Left kidney (tissue), 8 donors: ENCODE measurements around the gene ACAP3. TPM values are rescaled to one million over a fixed set of nuclear protein-coding genes. Genes with fewer than 3 reads are reported as not detected.

Experiments
- DNase-seq: peaks from one replicate; pipeline ENCODE4 v3.0.0-alpha.2; 2013
- long read RNA-seq, 8 donors: transcript quantifications; one replicate each; lab custom pipeline, GENCODE V29; 2026
- polyA plus RNA-seq: library from polyadenylated mRNA; unstranded; fragments of 120-200 nt; gene quantifications from one replicate; pipeline ENCODE4 v1.2.1, GENCODE V29; 2013; ENCODE audit not compliant: insufficient read length

The ACAP3 gene, protein sequence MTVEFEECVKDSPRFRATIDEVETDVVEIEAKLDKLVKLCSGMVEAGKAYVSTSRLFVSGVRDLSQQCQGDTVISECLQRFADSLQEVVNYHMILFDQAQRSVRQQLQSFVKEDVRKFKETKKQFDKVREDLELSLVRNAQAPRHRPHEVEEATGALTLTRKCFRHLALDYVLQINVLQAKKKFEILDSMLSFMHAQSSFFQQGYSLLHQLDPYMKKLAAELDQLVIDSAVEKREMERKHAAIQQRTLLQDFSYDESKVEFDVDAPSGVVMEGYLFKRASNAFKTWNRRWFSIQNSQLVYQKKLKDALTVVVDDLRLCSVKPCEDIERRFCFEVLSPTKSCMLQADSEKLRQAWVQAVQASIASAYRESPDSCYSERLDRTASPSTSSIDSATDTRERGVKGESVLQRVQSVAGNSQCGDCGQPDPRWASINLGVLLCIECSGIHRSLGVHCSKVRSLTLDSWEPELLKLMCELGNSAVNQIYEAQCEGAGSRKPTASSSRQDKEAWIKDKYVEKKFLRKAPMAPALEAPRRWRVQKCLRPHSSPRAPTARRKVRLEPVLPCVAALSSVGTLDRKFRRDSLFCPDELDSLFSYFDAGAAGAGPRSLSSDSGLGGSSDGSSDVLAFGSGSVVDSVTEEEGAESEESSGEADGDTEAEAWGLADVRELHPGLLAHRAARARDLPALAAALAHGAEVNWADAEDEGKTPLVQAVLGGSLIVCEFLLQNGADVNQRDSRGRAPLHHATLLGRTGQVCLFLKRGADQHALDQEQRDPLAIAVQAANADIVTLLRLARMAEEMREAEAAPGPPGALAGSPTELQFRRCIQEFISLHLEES
- polyA plus RNA-seq = 25.2 TPM
- long read RNA-seq, donor 1, partial matches to known transcripts = 0 of 1 reads
- long read RNA-seq, donor 1, other reads (novel, unspliced or antisense) = 0 of 1 reads
- long read RNA-seq, donor 2, partial matches to known transcripts = 14 of 15 reads
- long read RNA-seq, donor 2, other reads (novel, unspliced or antisense) = 0 of 15 reads
- long read RNA-seq, donor 3, partial matches to known transcripts = 5 of 14 reads
- long read RNA-seq, donor 3, other reads (novel, unspliced or antisense) = 8 of 14 reads
- long read RNA-seq, donor 4 = 0 reads
- long read RNA-seq, donor 5, partial matches to known transcripts = 12 of 18 reads
- long read RNA-seq, donor 5, other reads (novel, unspliced or antisense) = 6 of 18 reads
- long read RNA-seq, donor 6 = 0 reads
- long read RNA-seq, donor 7, partial matches to known transcripts = 0 of 7 reads
- long read RNA-seq, donor 7, other reads (novel, unspliced or antisense) = 7 of 7 reads
- long read RNA-seq, donor 8, partial matches to known transcripts = 0 of 1 reads
- long read RNA-seq, donor 8, other reads (novel, unspliced or antisense) = 0 of 1 reads

DNA sequence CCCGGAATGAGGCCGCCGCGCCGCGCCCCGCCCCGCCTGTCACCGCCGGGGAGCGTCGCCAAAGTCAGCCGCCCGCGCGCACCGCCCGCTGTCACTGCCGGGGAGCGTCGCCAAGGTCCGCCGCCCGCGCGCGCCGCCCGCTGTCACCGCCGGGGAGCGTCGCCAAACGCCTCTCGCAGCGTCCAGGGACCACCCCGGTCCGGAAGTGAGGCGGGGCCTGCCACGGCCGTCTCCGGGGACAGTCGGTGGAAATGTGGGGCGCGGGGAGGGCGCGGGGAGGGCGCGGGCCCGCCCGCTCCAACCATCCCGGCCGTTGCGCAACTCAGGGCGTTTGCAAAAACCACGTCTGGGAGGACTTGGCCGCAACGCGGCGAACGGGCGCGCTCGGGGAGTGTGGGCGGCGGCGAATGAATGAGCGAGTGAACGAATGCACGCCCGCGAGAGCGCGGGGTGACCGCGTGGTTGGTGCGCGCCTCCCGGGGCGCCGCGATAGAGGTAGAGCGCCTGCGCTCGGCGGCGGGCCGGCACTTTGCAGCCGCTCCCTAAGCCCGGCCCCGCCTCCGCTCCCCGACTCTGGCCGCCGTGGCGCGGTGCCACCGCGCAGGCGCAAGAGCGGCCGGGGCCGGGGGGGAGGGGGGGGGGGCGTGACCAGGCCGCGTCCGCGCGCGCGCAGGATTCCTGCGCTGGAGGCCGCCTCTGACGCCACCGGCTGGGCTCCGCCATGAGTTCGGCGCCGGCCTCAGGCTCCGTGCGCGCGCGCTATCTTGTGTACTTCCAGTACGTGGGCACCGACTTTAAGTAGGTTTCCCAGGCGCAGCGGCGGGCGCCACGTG, at the start of gene ACAP3, which contains the start of gene PUSL1:
Gene ACAP3, minus strand, starts transcription at position 8 of the 833 bp plus-strand sequence. CDS start 115 bp downstream, outside the sequence.
Gene PUSL1, plus strand, starts transcription at position 675 of the 833 bp plus-strand sequence. Its CDS starts 47 bp downstream, at position 722.
- DNase-seq = peak; percentile 86

- no peak for DNase-seq
These were observed 49.2 kb upstream of the ACAP3 start for GRCh38 chr1:1356796-1357401.

GRCh38 chr1:1356166-1356795, 48.6 kb upstream of the ACAP3 start:
- no peak for DNase-seq

DNA sequence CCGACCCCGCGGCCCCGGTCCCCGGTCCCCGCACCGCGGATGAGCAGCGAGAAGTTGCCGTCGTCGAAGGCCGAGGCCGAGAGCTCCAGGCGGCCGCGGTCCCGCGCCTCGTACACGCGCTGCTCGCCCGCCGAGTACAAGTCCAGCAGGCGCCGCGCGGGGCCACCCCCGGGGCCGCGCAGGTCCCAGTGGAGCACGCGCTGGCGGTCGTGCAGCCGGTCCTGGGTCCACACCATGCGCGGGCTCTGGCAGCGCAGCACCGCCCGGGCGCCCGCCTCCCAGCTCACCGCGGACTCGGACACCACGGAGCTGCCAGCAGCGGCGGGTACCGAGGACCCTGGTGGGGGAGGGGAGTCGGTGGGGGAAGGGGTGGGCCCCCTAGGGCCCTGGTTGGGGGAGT, 47.7 kb upstream of the ACAP3 start:
- no peak for DNase-seq

DNA sequence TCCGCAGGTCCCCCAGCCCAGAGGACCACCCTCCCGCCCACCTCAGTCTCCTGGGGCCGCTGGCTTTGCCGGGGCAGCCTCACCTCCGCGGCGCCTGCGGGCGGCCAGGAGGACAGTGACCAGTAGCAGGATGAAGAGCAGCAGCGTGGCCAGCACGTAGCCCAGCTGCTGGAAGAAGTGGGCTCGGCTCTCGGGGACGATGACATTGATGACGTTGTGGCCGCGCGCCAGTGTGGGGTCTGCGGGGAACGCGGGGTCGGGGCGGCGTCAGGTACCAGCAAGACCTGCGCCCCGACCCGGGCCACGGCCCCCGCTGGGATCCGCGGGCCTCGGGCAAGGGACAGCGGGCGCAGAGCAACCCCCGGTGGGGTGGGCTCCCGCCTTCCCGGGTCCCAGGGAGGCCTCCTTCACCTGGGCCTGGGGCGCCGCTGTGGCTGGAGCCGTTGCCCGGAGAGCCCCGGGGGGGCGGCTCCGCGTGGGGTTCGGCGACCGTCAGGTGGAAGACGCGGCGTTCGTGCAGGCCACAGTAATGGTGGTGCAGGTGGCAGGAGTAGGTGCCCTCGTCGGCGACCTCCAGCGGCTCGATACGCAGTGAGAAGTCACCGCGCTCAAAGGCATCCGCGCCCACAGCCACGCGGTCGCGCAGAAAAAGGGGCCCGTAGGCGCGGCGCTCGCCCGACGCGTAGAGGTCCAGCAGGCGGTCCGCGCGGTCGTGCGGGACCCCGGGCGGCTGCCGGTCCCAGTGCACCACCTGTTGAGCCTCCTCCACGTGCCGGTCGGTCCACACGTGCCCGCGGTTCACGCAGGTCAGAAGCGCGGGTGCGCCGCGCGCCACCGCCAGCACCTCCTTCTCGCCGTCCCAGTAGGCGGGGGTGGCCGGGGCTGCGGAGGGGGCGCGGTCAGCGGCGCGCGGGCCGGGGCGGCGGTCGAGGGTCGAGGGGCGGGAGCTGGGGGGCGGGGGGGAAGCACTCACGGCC, 46.8 kb upstream of the ACAP3 start:
- no peak for DNase-seq

GRCh38 chr1:1353389-1354151, 45.8 kb upstream of the ACAP3 start:
- DNase-seq = no peak

DNA sequence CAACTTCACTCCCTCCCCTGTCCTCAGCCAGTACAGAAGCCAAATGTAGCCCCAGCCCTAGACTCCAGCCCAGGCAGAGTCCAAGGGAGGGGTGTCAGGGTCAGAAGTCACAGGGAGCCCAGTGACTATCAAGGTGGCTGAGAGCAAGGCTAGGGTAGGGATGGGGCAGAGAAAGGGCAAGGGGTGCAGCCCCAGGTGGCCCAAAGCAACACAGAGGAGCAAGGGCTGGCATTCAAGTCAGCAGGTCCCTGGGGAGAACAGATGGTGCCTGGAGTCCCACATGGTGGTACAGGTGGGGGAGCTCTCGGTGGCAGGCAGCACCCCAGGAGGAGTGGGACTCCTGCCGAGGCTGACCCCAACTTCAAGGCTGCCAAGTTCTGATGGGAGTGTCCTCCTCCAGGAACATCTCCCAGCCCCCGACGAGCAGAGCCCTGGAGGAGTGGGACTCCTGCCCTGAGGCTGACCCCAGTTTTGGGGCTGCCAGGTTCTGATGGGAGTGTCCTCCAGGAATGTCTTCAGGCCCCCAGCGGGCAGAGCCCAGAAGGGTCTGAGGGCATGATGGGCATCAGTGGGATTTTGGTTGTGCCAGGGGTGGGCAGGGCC, 45.2 kb upstream of the ACAP3 start:
- no peak for DNase-seq

- DNase-seq = no peak
These were observed 44.0 kb upstream of the ACAP3 start for GRCh38 chr1:1351511-1352427.

- peak; percentile 72 for DNase-seq
These were observed 41.7 kb upstream of the ACAP3 start, which contains the start of gene DVL1 for GRCh38 chr1:1349256-1350012. Gene DVL1, minus strand, starts transcription at chr1:1349418. Its CDS starts 353 bp downstream, at chr1:1349065.

GRCh38 chr1:1348420-1349255, 40.9 kb upstream of the ACAP3 start:
- DNase-seq = no peak

DNA sequence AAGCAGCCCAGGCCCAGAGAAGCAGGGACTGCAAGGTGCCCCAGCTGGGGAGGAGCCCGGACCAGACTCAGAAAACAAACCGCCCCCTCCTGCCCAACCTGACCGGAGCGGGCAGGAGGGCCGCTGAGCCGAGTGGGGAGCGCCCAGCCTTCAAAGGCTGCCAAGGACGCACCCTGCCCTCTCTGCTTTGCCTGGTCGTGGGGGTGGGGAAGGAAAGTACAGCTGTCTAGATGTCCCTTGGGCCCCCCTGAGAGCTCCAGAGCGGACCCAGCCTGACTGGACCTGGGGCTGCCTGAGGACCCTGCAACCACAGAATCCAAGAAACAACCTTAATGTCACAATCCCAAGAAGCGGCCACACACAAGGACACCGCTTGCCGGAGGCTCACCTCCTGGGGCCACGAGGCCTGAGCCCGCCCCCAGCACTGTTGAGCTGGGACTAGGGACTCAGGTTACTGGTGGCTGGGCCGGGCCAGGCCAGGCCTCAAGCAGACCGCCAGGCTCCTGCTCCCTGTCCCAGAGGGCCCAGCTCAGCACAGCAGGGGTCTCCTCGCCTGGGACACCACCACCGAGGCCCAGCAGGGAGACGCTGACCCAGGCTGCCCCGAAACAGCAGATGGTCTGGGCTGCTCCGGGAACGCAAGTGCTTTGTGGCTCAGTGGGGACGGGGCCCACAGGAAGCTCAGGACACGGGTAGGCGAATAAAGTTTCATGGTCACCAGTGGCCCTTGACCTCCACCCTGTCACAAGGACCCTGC, 40.1 kb upstream of the ACAP3 start:
- DNase-seq = no peak

GRCh38 chr1:1347026-1347595, 39.4 kb upstream of the ACAP3 start:
- no peak for DNase-seq

DNA sequence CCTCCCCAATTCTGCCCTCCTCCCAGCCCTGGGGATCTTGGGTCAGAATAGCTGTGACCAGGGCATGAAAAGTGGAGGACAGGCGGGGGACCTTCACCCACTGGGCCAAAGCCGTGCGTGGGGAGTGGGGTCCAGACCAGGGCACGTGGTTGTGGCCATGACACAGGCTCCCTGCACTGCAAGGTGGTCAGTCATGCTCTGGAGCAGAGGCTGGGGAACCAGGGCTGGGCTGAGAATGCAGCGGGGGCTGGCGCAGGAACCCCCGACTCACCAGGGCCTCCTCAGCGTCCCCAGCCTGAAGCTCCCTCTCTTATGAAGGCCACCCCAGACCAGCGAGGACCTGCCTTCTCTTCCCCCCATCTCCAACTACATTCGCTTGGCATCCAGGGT, 38.8 kb upstream of the ACAP3 start:
- no peak for DNase-seq
